SW 1271 (cell line): Measurements from ENCODE around the gene SLC5A5.
"Not testable (repeated sequence)": the region's sequence is repeated elsewhere in the genome, so short reads cannot be mapped to it uniquely, and the experiment has no call there.

Experiments used
- DNase-seq, 2 experiments: peaks; one replicate each; lab custom pipeline; 2025; lab: John Stamatoyannopoulos, UW

SLC5A5 gene

DNA sequence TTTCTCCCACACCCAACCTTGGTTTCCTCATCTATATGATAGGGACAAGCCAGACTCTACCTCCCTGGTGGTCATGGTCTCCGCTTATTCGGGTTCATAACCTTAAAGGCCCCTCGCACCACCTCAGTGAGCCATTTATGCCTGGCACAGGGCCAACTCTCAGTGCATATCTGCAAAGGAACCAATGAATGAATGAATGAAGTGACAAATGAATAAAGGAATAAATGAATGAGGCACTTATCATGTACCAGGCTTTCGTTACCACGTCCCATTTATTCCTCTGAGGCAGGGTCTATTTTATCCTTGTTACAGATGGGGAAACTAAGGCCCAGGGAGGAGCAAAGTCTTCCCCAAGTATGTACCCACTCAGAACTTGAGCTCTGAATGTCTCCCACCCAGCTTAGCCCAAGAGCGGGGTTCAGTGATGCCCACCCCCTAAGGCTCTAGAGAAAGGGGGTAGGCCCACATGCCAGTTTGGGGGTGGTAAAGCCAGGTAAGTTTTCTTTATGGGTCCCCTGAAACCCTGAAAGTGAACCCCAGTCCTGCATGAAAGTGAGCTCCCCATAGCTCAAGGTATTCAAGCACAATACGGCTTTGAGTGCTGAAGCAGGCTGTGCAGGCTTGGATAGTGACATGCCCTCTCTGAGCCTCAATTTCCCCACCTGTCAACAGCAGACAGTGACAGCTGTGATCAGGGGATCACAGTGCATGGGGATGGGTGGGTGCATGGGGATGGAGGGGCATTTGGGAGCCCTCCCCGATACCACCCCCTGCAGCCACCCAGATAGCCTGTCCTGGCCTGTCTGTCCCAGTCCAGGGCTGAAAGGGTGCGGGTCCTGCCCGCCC, 490 bp upstream of the SLC5A5 start:
- no peak for DNase-seq

DNA sequence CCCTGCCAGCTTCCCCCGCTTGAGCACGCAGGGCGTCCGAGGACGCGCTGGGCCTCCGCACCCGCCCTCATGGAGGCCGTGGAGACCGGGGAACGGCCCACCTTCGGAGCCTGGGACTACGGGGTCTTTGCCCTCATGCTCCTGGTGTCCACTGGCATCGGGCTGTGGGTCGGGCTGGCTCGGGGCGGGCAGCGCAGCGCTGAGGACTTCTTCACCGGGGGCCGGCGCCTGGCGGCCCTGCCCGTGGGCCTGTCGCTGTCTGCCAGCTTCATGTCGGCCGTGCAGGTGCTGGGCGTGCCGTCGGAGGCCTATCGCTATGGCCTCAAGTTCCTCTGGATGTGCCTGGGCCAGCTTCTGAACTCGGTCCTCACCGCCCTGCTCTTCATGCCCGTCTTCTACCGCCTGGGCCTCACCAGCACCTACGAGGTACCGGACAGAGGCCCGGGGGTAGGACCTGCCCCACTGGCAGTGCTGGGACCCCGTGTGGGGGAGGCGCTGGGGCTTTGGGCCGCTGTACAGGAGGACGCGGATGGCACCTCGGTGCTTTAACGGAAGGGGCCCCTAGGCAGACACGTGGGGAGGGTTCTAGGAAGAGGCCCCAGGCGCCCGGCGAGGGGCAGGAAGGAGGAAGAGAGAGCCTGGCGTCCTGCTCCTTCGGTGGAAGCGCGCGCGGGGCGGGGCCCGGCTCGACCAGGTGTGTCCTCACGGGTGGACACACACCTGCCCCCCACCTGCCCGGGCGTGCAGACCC, 681 bp downstream of the SLC5A5 start:
- DNase-seq = no peak

GRCh38 chr19:17873786-17874757, 2.3 kb downstream of the SLC5A5 start:
- peak in 1 of 2 experiments; percentile 46 for DNase-seq

- no peak for DNase-seq
These were observed 3.0 kb downstream of the SLC5A5 start for GRCh38 chr19:17874758-17875135.

GRCh38 chr19:17877696-17878095, 6.0 kb downstream of the SLC5A5 start:
- no peak for DNase-seq

DNA sequence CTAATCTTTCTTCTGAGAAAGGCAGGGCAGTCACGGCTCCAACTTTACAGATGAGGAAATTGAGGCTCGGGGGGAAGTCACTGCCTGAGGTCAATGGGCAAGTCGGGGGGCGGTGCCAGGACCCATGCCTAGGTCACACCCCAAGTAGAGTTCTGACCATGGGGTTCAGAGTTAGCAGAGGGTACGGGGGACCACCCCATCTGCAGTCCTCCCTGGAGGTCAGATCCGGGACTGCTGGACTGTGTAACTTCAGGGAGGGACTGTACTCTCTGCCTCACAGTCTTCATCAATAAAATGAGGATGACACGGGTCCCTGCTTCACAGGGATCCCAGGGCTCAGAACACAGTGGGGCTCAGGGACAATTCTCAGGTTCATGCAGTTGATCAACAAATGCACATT, 7.7 kb downstream of the SLC5A5 start:
- DNase-seq = no peak

GRCh38 chr19:17881701-17882100, 10.0 kb downstream of the SLC5A5 start:
- no peak for DNase-seq

GRCh38 chr19:17883627-17884410, 12.1 kb downstream of the SLC5A5 start:
- no peak for DNase-seq

DNA sequence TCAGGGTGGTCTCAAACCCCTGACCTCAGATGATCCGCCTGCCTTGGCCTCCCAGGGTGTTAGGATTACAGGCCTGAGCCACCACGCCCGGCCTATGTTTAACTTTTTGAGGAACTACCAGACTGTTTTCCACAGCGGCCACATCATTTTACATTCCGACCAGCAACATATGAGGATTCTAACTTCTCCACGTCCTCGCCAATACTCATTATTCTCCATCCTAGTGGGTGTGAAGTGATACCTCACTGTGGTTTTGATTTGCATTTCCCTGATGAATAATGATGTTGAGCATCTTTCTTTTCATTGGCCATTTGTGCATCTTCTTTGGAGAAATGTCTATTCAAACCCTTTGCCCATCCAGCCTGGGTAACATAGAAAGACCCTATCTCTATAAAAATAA, 14.8 kb downstream of the SLC5A5 start:
- DNase-seq = no peak

DNA sequence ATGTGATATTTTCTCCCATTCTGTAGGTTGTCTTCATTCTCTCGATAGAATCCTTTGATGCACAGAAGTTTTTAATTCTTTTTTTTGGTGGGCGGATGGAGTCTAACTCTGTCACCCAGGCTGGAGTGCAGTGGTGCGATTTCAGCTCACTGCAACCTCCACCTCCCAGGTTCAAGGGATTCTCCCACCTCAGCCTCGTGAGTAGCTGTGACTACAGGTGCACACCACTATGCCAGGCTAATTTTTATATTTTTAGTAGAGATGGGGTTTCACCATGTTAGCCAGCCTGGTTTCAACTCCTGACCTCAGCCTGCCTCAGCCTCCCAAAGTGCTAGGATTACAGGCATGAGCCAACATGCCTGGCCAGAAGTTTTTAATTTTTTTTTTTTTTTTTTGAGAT, 15.5 kb downstream of the SLC5A5 start:
- not testable (repeated sequence) for DNase-seq

- DNase-seq = no peak
These were observed 16.5 kb downstream of the SLC5A5 start for GRCh38 chr19:17888260-17888659.

DNA sequence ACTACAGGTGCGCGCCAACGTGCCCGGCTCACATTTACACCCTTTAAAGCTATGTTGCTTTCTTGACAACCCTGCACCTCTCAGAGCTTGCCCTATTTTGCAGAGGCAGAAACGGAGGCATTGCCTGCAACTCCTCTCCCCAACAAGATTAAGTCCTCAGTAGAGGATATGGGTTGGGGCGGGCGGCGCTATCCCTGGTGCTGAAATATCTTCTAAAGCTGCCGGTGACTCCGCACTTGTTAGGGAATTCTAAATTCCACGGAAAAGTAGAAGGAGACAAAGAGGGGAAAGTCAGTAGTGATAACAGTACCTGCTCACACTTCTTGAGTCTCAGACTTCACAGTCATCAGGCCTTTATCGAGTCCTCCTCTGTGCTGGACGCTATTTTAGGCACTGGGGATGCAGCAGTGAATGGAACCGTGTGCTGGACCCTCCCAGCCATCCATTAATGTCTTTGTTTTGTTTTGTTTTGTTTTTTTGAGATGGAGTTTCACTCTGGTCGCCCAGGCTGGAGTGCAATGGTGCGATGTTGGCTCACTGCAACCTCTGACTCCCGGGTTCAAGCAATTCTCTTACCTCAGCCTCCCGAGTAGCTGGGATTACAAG, 18.0 kb downstream of the SLC5A5 start:
- no peak for DNase-seq

DNA sequence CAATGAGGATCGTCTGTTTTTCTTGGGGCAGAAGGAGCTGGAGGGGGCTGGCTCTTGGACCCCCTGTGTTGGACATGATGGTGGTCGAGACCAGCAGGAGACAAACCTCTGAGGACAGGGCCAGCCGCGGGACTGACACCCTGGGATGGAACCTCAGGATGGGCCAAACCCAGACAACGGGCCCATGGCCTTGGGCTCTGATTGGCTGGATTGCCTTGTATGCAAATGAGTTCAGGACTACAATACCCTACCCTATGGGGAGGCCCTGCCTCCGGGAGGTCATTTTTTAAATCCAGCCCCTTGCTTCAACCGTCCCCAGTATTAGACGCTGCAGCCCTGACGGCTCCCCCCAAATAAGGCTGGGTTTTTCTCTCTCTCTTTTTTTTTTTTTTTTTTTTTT, 22.0 kb downstream of the SLC5A5 start:
- no peak for DNase-seq

DNA sequence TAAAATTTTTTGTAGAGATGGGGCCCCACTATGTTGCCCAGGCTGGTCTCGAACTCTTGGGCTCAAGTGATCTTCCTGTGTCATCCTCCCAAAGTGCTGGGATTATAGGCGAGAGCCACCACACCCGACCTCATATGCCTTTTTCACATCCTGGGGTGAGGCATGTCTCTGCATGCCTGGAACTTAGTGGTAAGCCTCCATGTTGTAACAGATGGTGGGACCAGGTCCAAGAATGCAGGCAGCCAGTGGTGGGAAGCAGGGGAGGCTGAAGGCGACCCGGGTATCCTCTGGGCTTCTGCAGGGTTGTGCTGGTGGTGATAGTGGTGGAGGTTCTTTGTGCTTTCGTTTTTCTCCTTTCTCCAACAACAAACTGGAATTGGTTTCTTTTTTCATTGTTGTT, 31.0 kb downstream of the SLC5A5 start:
- no peak for DNase-seq

GRCh38 chr19:17908244-17908643, 36.5 kb downstream of the SLC5A5 start:
- no peak for DNase-seq

GRCh38 chr19:17909003-17909732, 37.4 kb downstream of the SLC5A5 start:
- DNase-seq = no peak

GRCh38 chr19:17910791-17911360, 39.1 kb downstream of the SLC5A5 start:
- no peak for DNase-seq

DNA sequence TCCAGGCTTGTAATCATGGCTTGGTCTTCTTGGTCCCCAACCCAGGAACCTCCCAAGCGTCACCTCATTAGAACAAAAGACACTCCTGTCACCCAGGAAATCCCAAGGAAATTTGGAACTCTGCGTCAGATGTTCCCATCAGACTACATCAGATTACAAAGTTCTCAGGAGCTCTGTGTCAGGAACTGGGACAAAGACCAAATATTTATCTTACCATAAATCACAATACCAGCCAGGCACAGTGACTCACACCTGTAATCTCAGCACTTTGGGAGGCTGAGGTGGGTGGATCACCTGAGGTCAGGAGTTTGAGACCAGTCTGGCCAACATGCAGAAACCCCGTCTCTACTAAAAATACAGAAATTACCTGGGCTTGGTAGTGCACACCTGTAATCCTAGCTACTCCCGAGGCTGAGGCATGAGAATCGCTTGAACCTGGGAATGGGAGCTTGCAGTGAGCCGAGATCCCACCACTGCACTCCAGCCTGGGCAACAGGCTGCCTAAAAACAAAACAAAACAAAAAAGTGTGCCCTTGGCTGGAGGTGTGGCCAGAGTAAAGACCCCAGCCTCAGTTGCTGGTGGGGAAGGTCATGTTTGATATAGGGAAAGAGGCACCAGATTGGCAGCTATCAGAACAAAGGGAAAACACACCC, 44.3 kb downstream of the SLC5A5 start:
- no peak for DNase-seq

DNA sequence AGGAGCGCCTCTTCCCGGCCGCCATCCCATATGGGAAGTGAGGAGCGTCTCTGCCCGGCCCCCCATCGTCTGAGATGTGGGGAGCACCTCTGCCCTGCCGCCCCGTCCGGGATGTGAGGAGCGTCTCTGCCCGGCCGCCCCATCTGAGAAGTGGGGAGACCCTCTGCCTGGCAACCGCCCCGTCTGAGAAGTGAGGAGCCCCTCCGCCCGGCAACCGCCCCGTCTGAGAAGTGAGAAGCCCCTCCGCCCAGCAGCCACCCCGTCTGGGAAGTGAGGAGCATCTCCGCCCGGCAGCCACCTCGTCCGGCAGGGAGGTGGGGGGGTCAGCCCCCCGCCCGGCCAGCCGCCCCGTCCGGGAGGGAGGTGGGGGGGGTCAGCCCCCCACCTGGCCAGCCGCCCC, 46.4 kb downstream of the SLC5A5 start:
- not testable (repeated sequence) for DNase-seq
